NB4 (cell line): ENCODE data around the gene POMGNT2.

Experiments
- POLR2A ChIP-seq: IDR thresholded peaks from 2 replicates; pipeline ENCODE4 v1.6.1; 2011; ENCODE audit warnings: mild to moderate bottlenecking; ENCODE audit not compliant: insufficient read length; ENCODE audit errors: extremely low read depth
- TF ChIP-seq, protein P1 (sequence below): IDR thresholded peaks from one replicate; pipeline ENCODE4 v1.5.1; 2012; ENCODE audit warnings: low read depth, low read length

- TF ChIP-seq, protein P1, sequence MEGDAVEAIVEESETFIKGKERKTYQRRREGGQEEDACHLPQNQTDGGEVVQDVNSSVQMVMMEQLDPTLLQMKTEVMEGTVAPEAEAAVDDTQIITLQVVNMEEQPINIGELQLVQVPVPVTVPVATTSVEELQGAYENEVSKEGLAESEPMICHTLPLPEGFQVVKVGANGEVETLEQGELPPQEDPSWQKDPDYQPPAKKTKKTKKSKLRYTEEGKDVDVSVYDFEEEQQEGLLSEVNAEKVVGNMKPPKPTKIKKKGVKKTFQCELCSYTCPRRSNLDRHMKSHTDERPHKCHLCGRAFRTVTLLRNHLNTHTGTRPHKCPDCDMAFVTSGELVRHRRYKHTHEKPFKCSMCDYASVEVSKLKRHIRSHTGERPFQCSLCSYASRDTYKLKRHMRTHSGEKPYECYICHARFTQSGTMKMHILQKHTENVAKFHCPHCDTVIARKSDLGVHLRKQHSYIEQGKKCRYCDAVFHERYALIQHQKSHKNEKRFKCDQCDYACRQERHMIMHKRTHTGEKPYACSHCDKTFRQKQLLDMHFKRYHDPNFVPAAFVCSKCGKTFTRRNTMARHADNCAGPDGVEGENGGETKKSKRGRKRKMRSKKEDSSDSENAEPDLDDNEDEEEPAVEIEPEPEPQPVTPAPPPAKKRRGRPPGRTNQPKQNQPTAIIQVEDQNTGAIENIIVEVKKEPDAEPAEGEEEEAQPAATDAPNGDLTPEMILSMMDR, result no peak
- TF ChIP-seq POLR2A, result no peak
These were observed 382 bp upstream of the POMGNT2 start for GRCh38 chr3:43106293-43106628.
